ENCODE data around the gene TUT4.

- TF ChIP-seq, protein P1, sequence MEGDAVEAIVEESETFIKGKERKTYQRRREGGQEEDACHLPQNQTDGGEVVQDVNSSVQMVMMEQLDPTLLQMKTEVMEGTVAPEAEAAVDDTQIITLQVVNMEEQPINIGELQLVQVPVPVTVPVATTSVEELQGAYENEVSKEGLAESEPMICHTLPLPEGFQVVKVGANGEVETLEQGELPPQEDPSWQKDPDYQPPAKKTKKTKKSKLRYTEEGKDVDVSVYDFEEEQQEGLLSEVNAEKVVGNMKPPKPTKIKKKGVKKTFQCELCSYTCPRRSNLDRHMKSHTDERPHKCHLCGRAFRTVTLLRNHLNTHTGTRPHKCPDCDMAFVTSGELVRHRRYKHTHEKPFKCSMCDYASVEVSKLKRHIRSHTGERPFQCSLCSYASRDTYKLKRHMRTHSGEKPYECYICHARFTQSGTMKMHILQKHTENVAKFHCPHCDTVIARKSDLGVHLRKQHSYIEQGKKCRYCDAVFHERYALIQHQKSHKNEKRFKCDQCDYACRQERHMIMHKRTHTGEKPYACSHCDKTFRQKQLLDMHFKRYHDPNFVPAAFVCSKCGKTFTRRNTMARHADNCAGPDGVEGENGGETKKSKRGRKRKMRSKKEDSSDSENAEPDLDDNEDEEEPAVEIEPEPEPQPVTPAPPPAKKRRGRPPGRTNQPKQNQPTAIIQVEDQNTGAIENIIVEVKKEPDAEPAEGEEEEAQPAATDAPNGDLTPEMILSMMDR (IDR thresholded peaks at IDR 0.05) = no peak
- TF ChIP-seq EZH2 (IDR thresholded peaks at IDR 0.05) = no peak
Observed at GRCh38 chr1:52424231-52424636, 128.7 kb downstream of the TUT4 start.
